Left ventricle myocardium superior (tissue), 1 donor: ENCODE results near the gene KRT4. TPM values are rescaled to one million over a fixed set of nuclear protein-coding genes. Genes with fewer than 3 reads are reported as not detected.

ENCODE experiments used
- ATAC-seq: fragments of 200-7000 bp; cut with Tn5 transposase; one replicate; pipeline ENCODE4 v1.9.1; 2020; ENCODE audit warnings: mild to moderate bottlenecking, moderate library complexity
- DNase-seq: peaks from one replicate; pipeline ENCODE4 v3.0.0-alpha.2; 2020
- intact Hi-C: fragments of 100-400 bp; cut with micrococcal nuclease; formaldehyde crosslinking; loops from one replicate; pipeline ENCODE4 v1.11.0; 2022
- total RNA-seq: library from RNA; stranded (reverse); fragmentation: NEBNext Ultra II Directional; extraction: Animal tissue kit (Norgen Biotek cat#: 25700); gene quantifications from one replicate; pipeline ENCODE4 v1.2.1, GENCODE V29; 2021
- donor health status: DM: no; HTN: yes; CAD: no; lungs with severe emphysema.

The KRT4 gene
- total RNA-seq, 1 donor from 2014 or later: not detected

- no peak for DNase-seq
- no peak for ATAC-seq
- intact Hi-C loops: no loop called here
Measured at GRCh38 chr12:52824741-52825410, 11.0 kb upstream of the KRT4 start.

GRCh38 chr12:52823761-52824450 is 10.0 kb upstream of the KRT4 start:
- DNase-seq (no peak), ATAC-seq (no peak)
- intact Hi-C loops: no loop called here

GRCh38 chr12:52822771-52823510 is 9.0 kb upstream of the KRT4 start:
- intact Hi-C loops: no loop called here
- ATAC-seq: no peak

GRCh38 chr12:52821826-52822660 is 8.1 kb upstream of the KRT4 start:
- DNase-seq: no peak
- intact Hi-C loops: no loop called here
- ATAC-seq: no peak

More at GRCh38 chr12:52822771-52823510, 9.0 kb upstream of the KRT4 start:
- no peak for DNase-seq

- DNase-seq (no peak), ATAC-seq (no peak)
- intact Hi-C loops: no loop called here
Measured at GRCh38 chr12:52821071-52821730, 7.3 kb upstream of the KRT4 start.

GRCh38 chr12:52820521-52820920 is 6.6 kb upstream of the KRT4 start:
- ATAC-seq (no peak), DNase-seq (no peak)
- intact Hi-C loops: no loop called here

- intact Hi-C loops: no loop called here
- no peak for DNase-seq
- ATAC-seq: no peak
Measured at GRCh38 chr12:52819731-52820510, 6.0 kb upstream of the KRT4 start.

- intact Hi-C loops: no loop called here
- DNase-seq (no peak), ATAC-seq (no peak)
Measured at GRCh38 chr12:52818887-52819420, 5.0 kb upstream of the KRT4 start.

- DNase-seq (no peak), ATAC-seq (no peak)
- intact Hi-C loops: no loop called here
Measured at GRCh38 chr12:52818388-52818787, 4.5 kb upstream of the KRT4 start.

GRCh38 chr12:52817699-52818238 is 3.9 kb upstream of the KRT4 start:
- ATAC-seq (no peak), DNase-seq (no peak)
- intact Hi-C loops: no loop called here

GRCh38 chr12:52817003-52817698 is 3.2 kb upstream of the KRT4 start:
- DNase-seq: no peak
- intact Hi-C loops: no loop called here
- ATAC-seq: no peak

GRCh38 chr12:52815676-52816588 is 2.0 kb upstream of the KRT4 start:
- no peak for ATAC-seq
- DNase-seq: no peak
- intact Hi-C loops: no loop called here

- DNase-seq: no peak
- intact Hi-C loops: no loop called here
- ATAC-seq: no peak
Measured at GRCh38 chr12:52815161-52815560, 1.2 kb upstream of the KRT4 start.

- no peak for ATAC-seq
- no peak for DNase-seq
- intact Hi-C loops: no loop called here
Measured at GRCh38 chr12:52814710-52815155, 817 bp upstream of the KRT4 start.

- no peak for DNase-seq
- ATAC-seq: no peak
- intact Hi-C loops: no loop called here
Measured at GRCh38 chr12:52813203-52813819, 605 bp downstream of the KRT4 start.

- ATAC-seq: no peak
- intact Hi-C loops: no loop called here
- DNase-seq: no peak
Measured at GRCh38 chr12:52812749-52813148, 1.2 kb downstream of the KRT4 start.
